Myocyte (in vitro differentiated cells): ENCODE measurements around the gene MCAM. TPM values are rescaled to one million over a fixed set of nuclear protein-coding genes. Genes with fewer than 3 reads are reported as not detected.

Experiments
- DNase-seq: peaks from one replicate; pipeline ENCODE4 v3.0.0-alpha.2; 2012; ENCODE audit warnings: low read depth
- total RNA-seq: library from RNA; depleted of rRNA; stranded (reverse); fragments of >200 nt; gene quantifications from 2 replicates; pipeline ENCODE4 v1.2.3, GENCODE V29; 2014

The MCAM gene
- total RNA-seq, 1 donor from 2014 or later: 68.7 TPM

GRCh38 chr11:119346605-119347004 is 29.7 kb upstream of the MCAM start, which contains the start of gene MFRP:
TSS of gene MFRP (minus strand) at chr11:119346705. CDS start at chr11:119346513, 192 bp downstream.
- no peak for DNase-seq

- DNase-seq: no peak
These were observed 28.8 kb upstream of the MCAM start for GRCh38 chr11:119345685-119346084.

- no peak for DNase-seq
These were observed 27.5 kb upstream of the MCAM start for GRCh38 chr11:119344291-119345010.

- DNase-seq: no peak
These were observed 26.8 kb upstream of the MCAM start for GRCh38 chr11:119343726-119344125.

GRCh38 chr11:119342362-119343130 is 25.6 kb upstream of the MCAM start:
- DNase-seq: no peak

- no peak for DNase-seq
These were observed 25.0 kb upstream of the MCAM start for GRCh38 chr11:119342023-119342300.

GRCh38 chr11:119341222-119342022 is 24.5 kb upstream of the MCAM start:
- no peak for DNase-seq

GRCh38 chr11:119340335-119341221 is 23.6 kb upstream of the MCAM start, which contains the start of gene C1QTNF5:
TSS of gene C1QTNF5 (minus strand) at chr11:119340883. CDS start at chr11:119340397, 486 bp downstream.
- DNase-seq: peak; percentile 87

GRCh38 chr11:119339589-119340334 is 22.8 kb upstream of the MCAM start:
- DNase-seq: peak; percentile 72

- DNase-seq: no peak
These were observed 22.1 kb upstream of the MCAM start for GRCh38 chr11:119338965-119339588.

- DNase-seq: peak; percentile 83
These were observed 21.5 kb upstream of the MCAM start for GRCh38 chr11:119338318-119338890.

GRCh38 chr11:119337581-119338317 is 20.8 kb upstream of the MCAM start:
- peak; percentile 63 for DNase-seq

- DNase-seq: no peak
These were observed 20.0 kb upstream of the MCAM start for GRCh38 chr11:119336744-119337469.

GRCh38 chr11:119335655-119336543 is 19.0 kb upstream of the MCAM start:
- peak; percentile 88 for DNase-seq

- no peak for DNase-seq
These were observed 18.2 kb upstream of the MCAM start for GRCh38 chr11:119335091-119335654.

GRCh38 chr11:119334174-119334930 is 17.4 kb upstream of the MCAM start, which contains the start of gene RNF26:
TSS of gene RNF26 (plus strand) at chr11:119334527. CDS start at chr11:119335123, 596 bp downstream.
- peak; percentile 99 for DNase-seq
